Dermis microvascular lymphatic vessel endothelial cell (primary cell): Measurements from ENCODE around the gene SCGB1D1. TPM values are rescaled to one million over a fixed set of nuclear protein-coding genes. Genes with fewer than 3 reads are reported as not detected.
A peak's percentile ranks its signal among the peaks of the same experiment; 100 is the strongest.

Source experiments
- DNase-seq, 2 donors: peaks; one replicate each; pipeline versions ENCODE4 v3.0.0 to v3.0.0-alpha.2; 2010; ENCODE audit warnings: low read depth in 2 of 2
- total RNA-seq: library from RNA; depleted of rRNA; stranded (reverse); fragments of >200 nt; gene quantifications from 2 replicates; pipeline ENCODE4 v1.2.1, GENCODE V29; 2014

Gene SCGB1D1
- total RNA-seq, 1 donor from 2014 or later: not detected

DNA sequence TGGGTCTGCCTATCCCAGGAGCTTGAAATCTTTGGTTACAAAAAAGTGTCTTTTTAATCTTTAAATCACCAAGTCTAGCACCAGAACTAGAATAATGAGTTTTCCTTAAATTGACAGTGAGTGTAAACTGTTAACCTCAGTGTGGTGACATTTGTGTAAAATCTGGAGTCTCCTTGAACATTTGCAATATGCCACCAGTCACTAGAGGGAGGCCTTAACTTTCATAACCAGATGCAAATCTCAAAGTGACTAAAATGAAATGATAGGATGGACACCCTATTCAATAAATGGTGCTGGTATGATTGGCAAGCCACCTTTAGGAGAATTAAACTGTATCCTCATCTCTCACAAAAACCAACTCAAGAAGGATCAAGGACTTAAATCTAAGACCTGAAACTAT is 43.7 kb downstream of the SCGB1D1 start:
- DNase-seq: peak; percentile 4 to 23

DNA sequence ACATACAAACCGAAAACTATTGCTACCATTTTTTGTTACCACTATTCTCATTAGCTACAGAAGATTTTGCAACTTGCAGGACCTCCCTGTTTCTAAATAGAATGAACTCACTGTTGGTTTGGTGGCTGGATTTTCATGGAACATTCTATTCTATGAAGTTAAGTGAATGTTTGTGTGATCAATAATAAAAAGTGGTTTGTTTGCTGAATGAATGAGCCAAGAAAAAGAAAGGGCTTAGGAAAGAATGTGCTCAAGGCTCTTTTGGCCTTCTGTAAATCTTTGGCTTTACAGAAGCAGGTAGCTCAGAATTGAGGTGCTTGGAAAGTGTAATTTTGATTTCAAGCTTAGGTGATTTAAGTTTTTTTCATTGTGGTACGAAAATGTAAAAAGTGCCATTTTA is 46.2 kb downstream of the SCGB1D1 start:
- DNase-seq: no peak

DNA sequence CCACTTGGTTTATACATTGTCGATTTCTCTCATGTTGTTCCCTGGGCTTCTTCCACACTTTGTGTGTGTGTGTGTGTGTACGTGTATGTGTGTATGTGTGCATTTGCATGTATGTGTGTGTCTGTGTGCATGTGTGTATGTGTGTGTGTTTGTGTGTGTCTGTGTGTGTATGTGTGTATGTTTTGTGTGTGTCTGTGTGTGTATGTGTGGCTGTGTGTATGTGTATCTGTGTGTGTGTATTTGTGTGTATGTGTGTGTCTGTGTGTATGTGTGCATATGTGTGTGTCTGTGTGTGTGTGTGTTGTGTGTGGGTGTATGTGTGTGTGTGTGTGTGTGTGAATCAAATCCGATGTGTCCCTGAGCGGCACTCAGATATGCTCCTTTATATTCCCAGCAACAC is 47.5 kb downstream of the SCGB1D1 start:
- no peak for DNase-seq

DNA sequence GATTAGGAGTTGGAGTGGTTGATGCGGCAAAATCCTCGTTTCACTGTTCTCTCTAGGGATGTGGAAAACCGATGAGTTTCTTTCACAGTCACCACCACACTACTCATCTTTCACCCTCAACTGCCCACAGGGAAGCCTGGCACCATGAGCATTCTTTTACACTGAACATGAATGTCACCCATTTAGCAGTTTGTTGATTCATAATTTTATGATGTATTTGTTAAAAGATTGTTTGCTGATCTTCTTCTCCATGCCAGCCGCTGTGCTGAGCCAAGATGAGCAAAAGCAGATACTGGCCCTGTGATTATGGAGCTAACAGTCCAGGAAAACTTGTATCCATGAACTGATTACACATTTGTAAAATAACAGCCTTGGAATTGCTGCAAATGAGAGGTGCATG is 48.1 kb downstream of the SCGB1D1 start:
- no peak for DNase-seq

DNA sequence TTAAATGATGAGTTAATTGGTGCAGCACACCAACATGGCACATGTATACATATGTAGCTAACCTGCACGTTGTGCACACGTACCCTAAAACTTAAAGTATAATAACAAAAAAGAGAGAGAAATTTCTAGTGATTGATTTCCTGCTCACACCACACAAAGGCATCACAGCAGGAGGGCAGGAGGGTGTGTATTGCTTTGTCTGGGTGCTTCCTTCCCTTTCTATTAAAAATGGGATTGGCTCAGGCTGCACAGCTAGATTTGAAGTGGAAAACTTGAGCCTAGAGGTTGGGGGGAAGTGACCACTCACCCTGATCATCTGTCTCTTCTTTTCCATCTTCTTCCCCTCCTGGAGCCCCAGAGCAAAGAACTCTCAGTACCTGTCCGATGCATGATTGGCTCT is 51.1 kb downstream of the SCGB1D1 start:
- no peak for DNase-seq

DNA sequence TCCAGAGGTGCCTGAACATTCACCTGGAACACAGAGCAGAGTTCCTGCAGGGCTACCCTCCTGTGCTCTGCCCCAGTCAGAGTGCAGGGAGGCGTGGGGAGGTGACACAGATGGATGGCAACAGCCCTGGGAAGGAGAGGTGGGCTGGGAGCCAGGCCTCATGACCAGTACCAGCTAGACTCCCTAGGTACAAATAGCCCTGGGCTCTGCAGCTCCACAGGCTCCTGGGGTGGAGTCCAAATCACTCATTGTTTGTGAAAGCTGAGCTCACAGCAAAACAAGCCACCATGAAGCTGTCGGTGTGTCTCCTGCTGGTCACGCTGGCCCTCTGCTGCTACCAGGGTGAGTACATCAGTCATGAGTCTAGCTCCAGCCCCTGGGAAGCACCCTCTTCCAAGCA is 52.0 kb downstream of the SCGB1D1 start, which contains the start of gene SCGB1D2:
Gene SCGB1D2, plus strand, starts transcription at position 219 of the 400 bp plus-strand sequence. Its CDS starts 69 bp downstream, at position 288.
- DNase-seq: no peak

Other genes starting within 250 kb of the SCGB1D1 start
- gene BEST1, start 239.9 kb upstream of the SCGB1D1 start, total RNA-seq: under 0.01 and 0.13 TPM in 2 replicates
- gene FTH1, start 222.6 kb upstream of the SCGB1D1 start, total RNA-seq: 393 and 1,287 TPM in 2 replicates
- gene INCENP, start 66.2 kb upstream of the SCGB1D1 start, total RNA-seq: 17.7 and 25.9 TPM in 2 replicates
- gene SCGB2A1, start 18.5 kb downstream of the SCGB1D1 start, total RNA-seq: not detected in 2 replicates
- gene SCGB1D2, start 52.0 kb downstream of the SCGB1D1 start, total RNA-seq: not detected in 2 replicates
- gene SCGB2A2, start 79.9 kb downstream of the SCGB1D1 start, total RNA-seq: not detected in 2 replicates
- gene SCGB1D4, start 108.9 kb downstream of the SCGB1D1 start, total RNA-seq: not detected in 2 replicates
- gene ASRGL1, start 147.2 kb downstream of the SCGB1D1 start, total RNA-seq: 8.6 and 9.6 TPM in 2 replicates
- not detected in 2 replicates for gene SCGB1A1, start 228.8 kb downstream of the SCGB1D1 start, total RNA-seq